IMR-90 (cell line): Measurements from ENCODE around the gene IP6K2. TPM values are rescaled to one million over a fixed set of nuclear protein-coding genes. Genes with fewer than 3 reads are reported as not detected.

Source experiments
- ATAC-seq: fragments of 200-7000 bp; cut with Tn5 transposase; 2 replicates; pipeline ENCODE4 v1.9.1; 2020; ENCODE audit warnings: low read depth, mild to moderate bottlenecking, moderate library complexity
- BruUV-seq: library from RNA; stranded (reverse); fragments of 400-500 nt; replicated peaks from 2 replicates; lab custom pipeline; 2021; lab: Mats Ljungman, UMichigan
- CTCF ChIA-PET: fragments of 300-600 bp; formaldehyde crosslinking; extraction: SDS; loops from one replicate; lab custom pipeline; 2021; ENCODE audit warnings: antibody characterized with exemption; lab: Yijun Ruan, JAX
- POLR2A ChIA-PET: fragments of 300-600 bp; sonication (Branson Sonifier 250); formaldehyde crosslinking; loops from one replicate; lab custom pipeline; 2022; ENCODE audit warnings: antibody characterized with exemption; ENCODE audit not compliant: unreplicated experiment; lab: Charles Lee
- DNase-seq: peaks from one replicate; pipeline ENCODE4 v3.0.0; 2013
- H2AFZ ChIP-seq: replicated peaks from 2 replicates; pipeline ENCODE3; 2013; ENCODE audit warnings: low read length, mild to moderate bottlenecking; ENCODE audit not compliant: poor library complexity
- H2AK5ac ChIP-seq: 2 replicates; pipeline ENCODE4 v1.6.1; 2013; ENCODE audit warnings: low read depth, low read length, inconsistent platforms
- H2AK9ac ChIP-seq: replicated peaks from 2 replicates; pipeline ENCODE3; 2013; ENCODE audit warnings: mild to moderate bottlenecking, low read depth, low read length, moderate library complexity; ENCODE audit not compliant: poor library complexity
- H2BK120ac ChIP-seq: 2 replicates; pipeline ENCODE4 v1.6.1; 2013; ENCODE audit warnings: low read depth, low read length, inconsistent platforms
- H2BK15ac ChIP-seq: 3 replicates; pipeline ENCODE4 v1.6.1; 2013; ENCODE audit warnings: low read depth, low read length, inconsistent platforms
- H2BK20ac ChIP-seq: 2 replicates; pipeline ENCODE4 v1.6.1; 2013; ENCODE audit warnings: low read depth, mild to moderate bottlenecking, inconsistent platforms, low read length, moderate library complexity
- H2BK5ac ChIP-seq: 2 replicates; pipeline ENCODE4 v1.6.1; 2013; ENCODE audit warnings: mild to moderate bottlenecking, low read depth, low read length, inconsistent platforms; ENCODE audit not compliant: poor library complexity, severe bottlenecking
- H3K14ac ChIP-seq: replicated peaks from 2 replicates; pipeline ENCODE4 v1.6.1; 2013; ENCODE audit warnings: low read depth, low read length, inconsistent platforms
- H3K18ac ChIP-seq: 2 replicates; pipeline ENCODE4 v1.6.1; 2013; ENCODE audit warnings: low read depth, low read length, control low read depth
- H3K23ac ChIP-seq: 2 replicates; pipeline ENCODE4 v1.6.1; 2013; ENCODE audit warnings: low read depth, low read length, inconsistent platforms
- H3K27ac ChIP-seq: 2 replicates; pipeline ENCODE4 v1.5.1; 2013; ENCODE audit warnings: mild to moderate bottlenecking, control low read depth, low read length; ENCODE audit not compliant: insufficient read depth
- H3K27me3 ChIP-seq: 2 replicates; pipeline ENCODE4 v1.6.1; 2013; ENCODE audit warnings: low read length; ENCODE audit not compliant: control insufficient read depth, insufficient read depth
- H3K36me3 ChIP-seq: 2 replicates; pipeline ENCODE4 v1.6.1; 2013; ENCODE audit warnings: low read length, mixed read lengths; ENCODE audit not compliant: control insufficient read depth, insufficient read depth
- H3K4ac ChIP-seq: 2 replicates; pipeline ENCODE4 v1.6.1; 2013; ENCODE audit warnings: low read depth, low read length, inconsistent platforms
- H3K4me1 ChIP-seq: 2 replicates; pipeline ENCODE4 v1.6.1; 2013; ENCODE audit warnings: low read length, mixed read lengths; ENCODE audit not compliant: control insufficient read depth, insufficient read depth
- H3K4me2 ChIP-seq: 2 replicates; pipeline ENCODE4 v1.6.1; 2013; ENCODE audit warnings: low read depth, mild to moderate bottlenecking, control low read depth, low read length, moderate library complexity
- H3K4me3 ChIP-seq: 2 replicates; pipeline ENCODE4 v1.5.1; 2013; ENCODE audit warnings: low read depth, mild to moderate bottlenecking, control low read depth, low read length, moderate library complexity; ENCODE audit not compliant: insufficient read depth
- H3K56ac ChIP-seq: 2 replicates; pipeline ENCODE4 v1.6.1; 2013; ENCODE audit warnings: low read length, inconsistent platforms; ENCODE audit not compliant: insufficient read depth; ENCODE audit errors: extremely low read depth
- H3K79me1 ChIP-seq, 2 experiments: 2 replicates each; pipeline ENCODE4 v1.6.1; 2013; ENCODE audit warnings: low read length in 2 of 2, inconsistent platforms in 1 of 2, low read depth in 1 of 2
- H3K9ac ChIP-seq: 2 replicates; pipeline ENCODE4 v1.6.1; 2013; ENCODE audit warnings: low read depth, low read length, control low read depth
- H3K9me1 ChIP-seq: 2 replicates; pipeline ENCODE4 v1.6.1; 2013; ENCODE audit warnings: low read length, inconsistent platforms; ENCODE audit not compliant: insufficient read depth
- H3K9me3 ChIP-seq: 2 replicates; pipeline ENCODE4 v1.6.1; 2013; ENCODE audit warnings: low read length; ENCODE audit not compliant: control insufficient read depth, insufficient read depth
- H4K20me1 ChIP-seq: 2 replicates; pipeline ENCODE4 v1.6.1; 2013; ENCODE audit warnings: low read length, inconsistent platforms; ENCODE audit not compliant: insufficient read depth
- H4K5ac ChIP-seq: 2 replicates; pipeline ENCODE4 v1.6.1; 2013; ENCODE audit warnings: mild to moderate bottlenecking, low read depth, low read length, control low read depth
- H4K8ac ChIP-seq, 2 experiments: 2 replicates each; pipeline ENCODE4 v1.6.1; 2013; ENCODE audit warnings: low read depth in 2 of 2, low read length in 2 of 2, control low read depth in 1 of 2, inconsistent platforms in 1 of 2
- H4K91ac ChIP-seq: 2 replicates; pipeline ENCODE4 v1.6.1; 2013; ENCODE audit warnings: low read depth, low read length, inconsistent platforms; ENCODE audit not compliant: insufficient read depth
- USF2 ChIP-seq: fragments of 150-350 bp; IDR thresholded peaks from 2 replicates; pipeline ENCODE4 v1.6.1; 2017; ENCODE audit warnings: mild to moderate bottlenecking, antibody characterized with exemption, low read length, low read depth
- WGBS, 2 experiments: methylation state at CpG; one replicate each; pipeline versions ENCODE4 v1.1.5 to v1.1.7; 2013; ENCODE audit warnings: missing lambda C conversion rate in 2 of 2; ENCODE audit not compliant: insufficient read length in 1 of 2; ENCODE audit errors: extremely low coverage in 2 of 2; 5-methylcytosine and 5-hydroxymethylcytosine counted together
- dilution Hi-C: fragments of 300-500 bp; cut with HindIII; formaldehyde crosslinking; loops from one replicate; pipeline ENCODE4 v1.14.3; 2018; ENCODE audit warnings: low sequenced_read_pairs; ENCODE audit not compliant: unreplicated experiment
- in situ Hi-C: fragments of 300-500 bp; cut with MboI; formaldehyde crosslinking; loops from 3 replicates; pipeline ENCODE4 v1.14.3; 2019; ENCODE audit warnings: low sequenced_read_pairs, inconsistent platforms, mixed read lengths
- intact Hi-C: fragments of 100-400 bp; cut with micrococcal nuclease; formaldehyde crosslinking; loops from 2 replicates; pipeline ENCODE4 v1.10.0; 2022
- polyA plus RNA-seq, 3 experiments: library from polyadenylated mRNA; depleted of rRNA; stranded (reverse); fragments of >200 nt; gene quantifications; 2 replicates each; pipeline ENCODE4 v1.2.3, GENCODE V29; 2012; ENCODE audit warnings: low replicate concordance in 1 of 3
- total RNA-seq: library from RNA; depleted of rRNA; stranded (reverse); fragments of >200 nt; gene quantifications from 2 replicates; pipeline ENCODE4 v1.2.3, GENCODE V29; 2012

Gene IP6K2
- total and polyA plus RNA-seq, 2 of the 4 experiments (the other 2 are of a cell fraction), result 73.7 to 169 TPM

GRCh38 chr3:48650723-48651122, 66.3 kb downstream of the IP6K2 start:
- no peak overlapping the region for H3K14ac ChIP-seq
- no peak overlapping the region for H3K4me3 ChIP-seq
- H2BK20ac ChIP-seq, result no peak overlapping the region
- no peaks in the 10 kb centered on the region for H3K79me1 ChIP-seq
- intact Hi-C loops (no loop called here), in situ Hi-C loops (no loop called here), dilution Hi-C loops (no loop called here)
- H3K9me1 ChIP-seq, result no peaks in the 10 kb centered on the region
- no peak overlapping the region for H2BK5ac ChIP-seq
- no peaks in the 10 kb centered on the region; the same call in 1 of the 2 replicates for H3K27me3 ChIP-seq
- no peak overlapping the region for H2AFZ ChIP-seq
- H3K36me3 ChIP-seq, result no peaks in the 10 kb centered on the region
- ChIA-PET POLR2A (interaction anchor here (0.6 kb wide), 1 partner anchor 16 kb away, joined by 4 read pairs; no protein-coding TSS in a partner anchor), CTCF (no interaction called here)
- H3K18ac ChIP-seq, result no peak overlapping the region
- no peak overlapping the region for H3K23ac ChIP-seq
- DNase-seq, result no peak
- no peaks in the 10 kb centered on the region for H4K20me1 ChIP-seq
- H4K5ac ChIP-seq, result no peak overlapping the region
- no peaks in the 10 kb centered on the region for H3K9me3 ChIP-seq
- no peak overlapping the region for H3K4ac ChIP-seq
- no peak overlapping the region for H3K56ac ChIP-seq
- 76% methylated on average over 12 of the region's 12 CpGs; no CpG with 5 or more reads in 1 of the 2 experiments for WGBS, 2 experiments
- H2AK9ac ChIP-seq, result no peak overlapping the region
- no peak for ATAC-seq
- H2AK5ac ChIP-seq, result no peak overlapping the region
- no peaks in the 10 kb centered on the region for H3K4me1 ChIP-seq
- H2BK120ac ChIP-seq, result no peak overlapping the region
- H3K4me2 ChIP-seq, result no peak overlapping the region
- H4K91ac ChIP-seq, result no peak overlapping the region
- no peak overlapping the region for H2BK15ac ChIP-seq
- no peak for TF ChIP-seq USF2
- no peak overlapping the region for H3K27ac ChIP-seq
- BruUV-seq, result no TSS peak
- H4K8ac ChIP-seq, result no peak overlapping the region
- no peak overlapping the region for H3K9ac ChIP-seq
